Neural cell (in vitro differentiated cells): ENCODE data around the gene KLHL35. TPM values are rescaled to one million over a fixed set of nuclear protein-coding genes. Genes with fewer than 3 reads are reported as not detected.

ENCODE experiments used
- H2AFZ ChIP-seq: fragments of 200-600, 300-800 bp; sonication (generic), shearing (Covaris generic); 2 replicates; pipeline ENCODE4 v1.6.0; 2014; ENCODE audit warnings: low read depth, mild to moderate bottlenecking, antibody characterized with exemption, low read length, moderate library complexity
- H3F3A ChIP-seq: fragments of 200-600 bp; shearing (Covaris generic); 2 replicates; pipeline ENCODE4 v1.6.1; 2016; ENCODE audit warnings: mild to moderate bottlenecking, moderate library complexity, mixed read lengths, antibody characterized with exemption, low read length; ENCODE audit not compliant: insufficient read depth, poor library complexity, severe bottlenecking
- H3K27ac ChIP-seq: fragments of 200-600, 300-800 bp; sonication (generic), shearing (Covaris generic); 2 replicates; pipeline ENCODE4 v1.5.1; 2014; ENCODE audit warnings: mild to moderate bottlenecking, low read length, moderate library complexity
- H3K27me3 ChIP-seq: fragments of 300-800, 200-600 bp; sonication (generic), shearing (Covaris generic); 2 replicates; pipeline ENCODE4 v1.6.0; 2014; ENCODE audit warnings: mild to moderate bottlenecking, low read depth, low read length, moderate library complexity; ENCODE audit not compliant: insufficient read depth
- H3K36me3 ChIP-seq: fragments of 300-800, 200-600 bp; sonication (generic), shearing (Covaris generic); 2 replicates; pipeline ENCODE4 v1.5.1; 2014; ENCODE audit warnings: mild to moderate bottlenecking, antibody characterized with exemption, low read length, moderate library complexity; ENCODE audit not compliant: insufficient read depth
- H3K4me2 ChIP-seq: fragments of 300-800, 200-600 bp; sonication (generic), shearing (Covaris generic); 2 replicates; pipeline ENCODE4 v1.6.0; 2014; ENCODE audit warnings: mild to moderate bottlenecking, low read length
- H3K4me3 ChIP-seq: fragments of 300-800, 200-600 bp; sonication (generic), shearing (Covaris generic); 2 replicates; pipeline ENCODE4 v1.5.1; 2014; ENCODE audit warnings: mild to moderate bottlenecking, low read length, moderate library complexity
- H3K79me2 ChIP-seq: fragments of 200-600 bp; shearing (Covaris generic); replicated peaks from 2 replicates; pipeline ENCODE4 v1.6.0; 2014; ENCODE audit warnings: mild to moderate bottlenecking, low read length, moderate library complexity; ENCODE audit not compliant: insufficient read depth
- H3K9ac ChIP-seq: fragments of 300-800, 200-600 bp; sonication (generic), shearing (Covaris generic); 2 replicates; pipeline ENCODE4 v1.6.1; 2016; ENCODE audit warnings: mild to moderate bottlenecking, low read length, mixed read lengths
- H3K9me2 ChIP-seq: fragments of 200-600 bp; shearing (Covaris generic); 2 replicates; pipeline ENCODE4 v1.6.1; 2016; ENCODE audit warnings: mild to moderate bottlenecking, low read length, mixed read lengths; ENCODE audit not compliant: insufficient read depth
- H3K9me3 ChIP-seq: fragments of 200-600, 300-800 bp; sonication (generic), shearing (Covaris generic); 2 replicates; pipeline ENCODE4 v1.6.1; 2016; ENCODE audit warnings: mild to moderate bottlenecking, mixed run types, low read length, moderate library complexity, mixed read lengths
- H4K20me1 ChIP-seq: fragments of 200-600 bp; shearing (Covaris generic); 2 replicates; pipeline ENCODE4 v1.6.1; 2016; ENCODE audit warnings: mild to moderate bottlenecking, mixed run types; ENCODE audit not compliant: insufficient read depth
- CTCF ChIP-seq: fragments of 450-650 bp; IDR thresholded peaks from 2 replicates; pipeline ENCODE4 v1.5.1; 2014; ENCODE audit warnings: antibody characterized with exemption, mild to moderate bottlenecking, moderate library complexity; ENCODE audit not compliant: poor library complexity, severe bottlenecking
- EP300 ChIP-seq: fragments of 450-650 bp; conservative IDR thresholded peaks from 2 replicates; pipeline ENCODE4 v1.6.1; 2014; ENCODE audit warnings: antibody characterized with exemption, mild to moderate bottlenecking, moderate library complexity; ENCODE audit not compliant: poor library complexity, severe bottlenecking
- EZH2 ChIP-seq: fragments of 200-600, 300-800 bp; shearing (Covaris generic), sonication (generic); IDR thresholded peaks from 2 replicates; pipeline ENCODE4 v1.6.1; 2014; ENCODE audit warnings: antibody characterized with exemption, low read length, borderline replicate concordance, mild to moderate bottlenecking; ENCODE audit not compliant: insufficient read depth, poor library complexity, severe bottlenecking
- MXI1 ChIP-seq: fragments of 450-650 bp; conservative IDR thresholded peaks from 2 replicates; pipeline ENCODE4 v1.6.1; 2014; ENCODE audit warnings: antibody characterized with exemption, mild to moderate bottlenecking; ENCODE audit not compliant: poor library complexity, severe bottlenecking
- POLR2AphosphoS5 ChIP-seq: IDR thresholded peaks from 2 replicates; pipeline ENCODE4 v1.6.1; 2012
- RAD21 ChIP-seq: fragments of 450-650 bp; conservative IDR thresholded peaks from 2 replicates; pipeline ENCODE4 v1.6.1; 2014; ENCODE audit warnings: antibody characterized with exemption, mild to moderate bottlenecking, moderate library complexity
- REST ChIP-seq: IDR thresholded peaks from 2 replicates; pipeline ENCODE4 v1.6.1; 2012; ENCODE audit warnings: borderline replicate concordance
- SMC3 ChIP-seq: fragments of 450-650 bp; conservative IDR thresholded peaks from 2 replicates; pipeline ENCODE4 v1.6.1; 2014; ENCODE audit warnings: antibody characterized with exemption, mild to moderate bottlenecking, moderate library complexity; ENCODE audit not compliant: poor library complexity
- TAF1 ChIP-seq: IDR thresholded peaks from 2 replicates; pipeline ENCODE4 v1.6.1; 2012; ENCODE audit warnings: low read depth
- polyA plus RNA-seq: library from polyadenylated mRNA; depleted of rRNA; stranded (reverse); fragments of >200 nt; gene quantifications from 2 replicates; pipeline ENCODE4 v1.2.3, GENCODE V29; 2014

KLHL35 gene
- polyA plus RNA-seq, 1 donor from 2014 or later, result 17.0 TPM

GRCh38 chr11:75477614-75477935, 44.6 kb upstream of the KLHL35 start:
- no peaks in the 10 kb centered on the region for H3F3A ChIP-seq
- no peak overlapping the region for H3K27ac ChIP-seq
- no peaks in the 10 kb centered on the region for H3K79me2 ChIP-seq
- H4K20me1 ChIP-seq, result no peaks in the 10 kb centered on the region
- no peaks in the 10 kb centered on the region for H3K9me2 ChIP-seq
- H3K27me3 ChIP-seq, result no peaks in the 10 kb centered on the region
- H3K4me3 ChIP-seq, result no peak overlapping the region
- no peak overlapping the region for H3K4me2 ChIP-seq
- no peak overlapping the region for H2AFZ ChIP-seq
- H3K9me3 ChIP-seq, result no peaks in the 10 kb centered on the region
- no peaks in the 10 kb centered on the region for H3K36me3 ChIP-seq
- TF ChIP-seq SMC3 (no peak), MXI1 (no peak)
- no peak overlapping the region for H3K9ac ChIP-seq

- no peaks in the 10 kb centered on the region for H3K27me3 ChIP-seq
- no peak overlapping the region for H3K4me2 ChIP-seq
- H2AFZ ChIP-seq, result no peak overlapping the region
- no peaks in the 10 kb centered on the region for H3K9me3 ChIP-seq
- H3K79me2 ChIP-seq, result no peaks in the 10 kb centered on the region
- H3K27ac ChIP-seq, result no peak overlapping the region
- TF ChIP-seq TAF1 (no peak), POLR2AphosphoS5 (no peak), RAD21 (no peak), REST (no peak), EZH2 (no peak), MXI1 (no peak), EP300 (no peak), CTCF (no peak), SMC3 (no peak)
- H3K9me2 ChIP-seq, result no peaks in the 10 kb centered on the region
- H3K36me3 ChIP-seq, result no peaks in the 10 kb centered on the region
- no peaks in the 10 kb centered on the region for H4K20me1 ChIP-seq
- no peaks in the 10 kb centered on the region for H3F3A ChIP-seq
- no peak overlapping the region for H3K9ac ChIP-seq
- no peak overlapping the region for H3K4me3 ChIP-seq
Observed at GRCh38 chr11:75476739-75477613, 44.0 kb upstream of the KLHL35 start.
